Measurements from ENCODE around the gene CIRBP. TPM values are rescaled to one million over a fixed set of nuclear protein-coding genes. Genes with fewer than 3 reads are reported as not detected.
A peak's percentile ranks its signal among the peaks of the same experiment; 100 is the strongest.

The CIRBP gene
- total RNA-seq, 1 donor from 2014 or later, result 192 TPM

GRCh38 chr19:1240925-1241324 lies 28.2 kb upstream of the CIRBP start:
- Histone ChIP-seq H3K4me1 (peaks cover 69% of the 10 kb centered on the region), H3K27me3 (no peaks in the 10 kb centered on the region), H3K4me3 (peak overlapping the region in 1 of 2 donors; percentile 70), H3K36me3 (no peaks in the 10 kb centered on the region), H3K27ac (peak overlapping the region; percentile 97), H3K9me3 (no peaks in the 10 kb centered on the region)
- intact Hi-C loops (cut with DNase I), result loop anchor here (5.0 to 10.0 kb wide), 2 partner anchors 129 to 316 kb away; partner anchors contain the start of gene ARID3A
- no peak for DNase-seq (ENCODE audit: extremely low spot score in 2 of 2)
- TF ChIP-seq, protein P1, sequence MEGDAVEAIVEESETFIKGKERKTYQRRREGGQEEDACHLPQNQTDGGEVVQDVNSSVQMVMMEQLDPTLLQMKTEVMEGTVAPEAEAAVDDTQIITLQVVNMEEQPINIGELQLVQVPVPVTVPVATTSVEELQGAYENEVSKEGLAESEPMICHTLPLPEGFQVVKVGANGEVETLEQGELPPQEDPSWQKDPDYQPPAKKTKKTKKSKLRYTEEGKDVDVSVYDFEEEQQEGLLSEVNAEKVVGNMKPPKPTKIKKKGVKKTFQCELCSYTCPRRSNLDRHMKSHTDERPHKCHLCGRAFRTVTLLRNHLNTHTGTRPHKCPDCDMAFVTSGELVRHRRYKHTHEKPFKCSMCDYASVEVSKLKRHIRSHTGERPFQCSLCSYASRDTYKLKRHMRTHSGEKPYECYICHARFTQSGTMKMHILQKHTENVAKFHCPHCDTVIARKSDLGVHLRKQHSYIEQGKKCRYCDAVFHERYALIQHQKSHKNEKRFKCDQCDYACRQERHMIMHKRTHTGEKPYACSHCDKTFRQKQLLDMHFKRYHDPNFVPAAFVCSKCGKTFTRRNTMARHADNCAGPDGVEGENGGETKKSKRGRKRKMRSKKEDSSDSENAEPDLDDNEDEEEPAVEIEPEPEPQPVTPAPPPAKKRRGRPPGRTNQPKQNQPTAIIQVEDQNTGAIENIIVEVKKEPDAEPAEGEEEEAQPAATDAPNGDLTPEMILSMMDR (IDR thresholded peaks at IDR 0.05), result no peak

- H3K4me1 ChIP-seq, result peaks cover 75% of the 10 kb centered on the region
Measured at GRCh38 chr19:1241417-1242095, 27.6 kb upstream of the CIRBP start, which contains the start of gene ATP5F1D. Gene ATP5F1D (plus strand): TSS chr19:1241751. CDS start chr19:1241851, 100 bp downstream.

GRCh38 chr19:1243768-1244692 lies 25.1 kb upstream of the CIRBP start:
- H3K27me3 ChIP-seq, result no peaks in the 10 kb centered on the region
- no peak for DNase-seq (ENCODE audit: extremely low spot score in 2 of 2)
- H3K9me3 ChIP-seq, result no peaks in the 10 kb centered on the region
- H3K27ac ChIP-seq, result peak overlapping the region; percentile 100
- H3K36me3 ChIP-seq, result no peaks in the 10 kb centered on the region
- intact Hi-C loops (cut with DNase I), result loop anchor here (1.0 to 10.0 kb wide), 3 partner anchors 22 to 319 kb away; partner anchors contain the start of gene ARID3A
- peak overlapping the region; percentile 1 to 32 for H3K4me3 ChIP-seq
- H3K4me1 ChIP-seq, result peaks cover 76% of the 10 kb centered on the region
- TF ChIP-seq, protein P1 (IDR thresholded peaks at IDR 0.05), result peak; percentile 96 to 99 (median 99)
- TF ChIP-seq POLR2AphosphoS5 (IDR thresholded peaks at IDR 0.05; ENCODE audit: insufficient read depth in 1 of 2, low read depth in 1 of 2) (peak; percentile 67 to 78), POLR2A (IDR thresholded peaks at IDR 0.05) (no peak)

More at GRCh38 chr19:1241417-1242095, 27.6 kb upstream of the CIRBP start, which contains the start of gene ATP5F1D:
- H3K36me3 ChIP-seq, result no peaks in the 10 kb centered on the region
- intact Hi-C loops (cut with DNase I), result loop anchor here (5.0 to 10.0 kb wide), 2 partner anchors 129 to 317 kb away; partner anchors contain the start of gene ARID3A
- no peak for DNase-seq (ENCODE audit: extremely low spot score in 2 of 2)
- peak within 1 kb of the TSS; percentile 97 for H3K27ac ChIP-seq
- peak within 1 kb of the TSS; percentile 70 to 90 for H3K4me3 ChIP-seq
- H3K9me3 ChIP-seq, result no peaks in the 10 kb centered on the region
- no peaks in the 10 kb centered on the region for H3K27me3 ChIP-seq
- peak; percentile 81 to 93 for TF ChIP-seq POLR2AphosphoS5 (IDR thresholded peaks at IDR 0.05; ENCODE audit: insufficient read depth in 1 of 2, low read depth in 1 of 2)
- TF ChIP-seq, protein P1 (IDR thresholded peaks at IDR 0.05), result no peak
- TF ChIP-seq POLR2A (IDR thresholded peaks at IDR 0.05), result peak in 1 of 2 donors; percentile 81

DNA sequence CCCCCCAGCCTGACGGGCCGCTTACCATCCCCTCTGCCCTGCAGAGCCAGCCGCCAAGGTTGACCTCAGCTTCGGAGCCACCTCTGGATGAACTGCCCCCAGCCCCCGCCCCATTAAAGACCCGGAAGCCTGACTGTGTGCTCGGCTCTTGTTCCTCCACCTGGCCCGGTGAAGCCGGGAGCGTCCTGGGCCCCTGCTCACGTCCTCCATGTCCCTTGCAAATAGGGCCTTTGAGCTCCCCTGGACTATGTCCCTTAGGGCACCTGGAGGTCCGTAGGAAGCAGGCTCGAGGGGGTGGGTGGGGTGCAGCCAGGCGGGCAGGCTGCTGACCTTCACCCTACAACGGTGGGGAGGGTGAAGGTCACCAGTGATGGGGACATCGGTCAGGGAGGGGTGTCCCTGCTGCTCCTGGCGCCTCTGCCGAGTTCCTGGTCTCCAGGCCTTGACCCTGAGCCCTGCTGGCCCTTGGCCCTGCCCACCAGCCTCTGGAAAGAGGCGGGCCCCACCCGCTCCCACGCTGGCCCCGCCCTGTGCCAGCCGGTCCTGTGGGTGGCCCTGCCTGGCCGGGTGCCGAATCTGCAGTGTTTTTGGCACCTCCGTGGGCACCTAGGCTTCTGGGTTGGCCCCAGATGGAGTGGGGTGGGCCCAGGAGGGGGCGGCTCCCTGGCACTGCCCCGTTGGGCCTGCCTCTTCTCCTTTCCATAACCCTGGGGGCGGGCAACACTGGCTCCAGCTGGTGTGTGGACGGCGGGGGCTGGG lies 24.3 kb upstream of the CIRBP start:
- H3K4me3 ChIP-seq, result peak overlapping the region; percentile 1 to 32

More for the DNA sequence above, 24.3 kb upstream of the CIRBP start:
- peaks cover 73% of the 10 kb centered on the region for H3K4me1 ChIP-seq
- intact Hi-C loops (cut with DNase I), result loop anchor here (1.0 to 10.0 kb wide), 4 partner anchors 21 to 320 kb away; partner anchors contain the start of genes ARID3A, RNU6-2 and TMEM259
- H3K27ac ChIP-seq, result peak overlapping the region; percentile 100
- H3K27me3 ChIP-seq, result no peaks in the 10 kb centered on the region
- H3K36me3 ChIP-seq, result no peaks in the 10 kb centered on the region
- no peaks in the 10 kb centered on the region for H3K9me3 ChIP-seq
- TF ChIP-seq POLR2A (IDR thresholded peaks at IDR 0.05), result no peak
- peak in 1 of 2 donors; percentile 32 for TF ChIP-seq POLR2AphosphoS5 (IDR thresholded peaks at IDR 0.05; ENCODE audit: insufficient read depth in 1 of 2, low read depth in 1 of 2)
- DNase-seq (ENCODE audit: extremely low spot score in 2 of 2), result no peak

Data from vagina (tissue), 2 donors.